GM18867 (cell line): Measurements from ENCODE around the gene PDYN.

Experiments used
- ATAC-seq: cut with Tn5 transposase; IDR thresholded peaks from one replicate; pipeline ENCODE4 v1.9.1; 2021; ENCODE audit warnings: mild to moderate bottlenecking, moderate library complexity; ENCODE audit not compliant: unreplicated experiment

The PDYN gene

GRCh38 chr20:1995531-1996310, 1.9 kb upstream of the PDYN start:
- no peak for ATAC-seq

- ATAC-seq = no peak
These were observed 769 bp upstream of the PDYN start for GRCh38 chr20:1994627-1995026.

GRCh38 chr20:1992359-1993110, 1.3 kb downstream of the PDYN start:
- ATAC-seq = no peak

GRCh38 chr20:1987826-1988225, 6.0 kb downstream of the PDYN start:
- ATAC-seq = no peak

- ATAC-seq = no peak
These were observed 10.6 kb downstream of the PDYN start for GRCh38 chr20:1983301-1983700.

- ATAC-seq = no peak
These were observed 11.2 kb downstream of the PDYN start for GRCh38 chr20:1982686-1983085.

GRCh38 chr20:1979106-1979778, 14.6 kb downstream of the PDYN start:
- ATAC-seq = no peak

- ATAC-seq = no peak
These were observed 18.6 kb downstream of the PDYN start for GRCh38 chr20:1975291-1975690.

- ATAC-seq = no peak
These were observed 20.0 kb downstream of the PDYN start for GRCh38 chr20:1973601-1974440.

- no peak for ATAC-seq
These were observed 21.8 kb downstream of the PDYN start for GRCh38 chr20:1971893-1972586.

GRCh38 chr20:1968964-1969363, 24.9 kb downstream of the PDYN start:
- no peak for ATAC-seq

- peak; percentile 58 for ATAC-seq
These were observed 28.1 kb downstream of the PDYN start for GRCh38 chr20:1965520-1966351.

- ATAC-seq = no peak
These were observed 29.0 kb downstream of the PDYN start for GRCh38 chr20:1964659-1965405.

- no peak for ATAC-seq
These were observed 29.8 kb downstream of the PDYN start for GRCh38 chr20:1964061-1964460.

GRCh38 chr20:1961374-1961773, 32.5 kb downstream of the PDYN start:
- ATAC-seq = no peak

- ATAC-seq = no peak
These were observed 34.7 kb downstream of the PDYN start for GRCh38 chr20:1959156-1959555.

GRCh38 chr20:1958426-1958825, 35.4 kb downstream of the PDYN start:
- no peak for ATAC-seq

- no peak for ATAC-seq
These were observed 38.6 kb downstream of the PDYN start for GRCh38 chr20:1955217-1955616.

GRCh38 chr20:1953621-1954020, 40.2 kb downstream of the PDYN start:
- ATAC-seq = no peak
